Endothelial cell (in vitro differentiated cells): ENCODE data around the gene PTPRT. TPM values are rescaled to one million over a fixed set of nuclear protein-coding genes. Genes with fewer than 3 reads are reported as not detected.

Source experiments
- DNase-seq: peaks from one replicate; pipeline ENCODE4 v3.0.0; 2021; ENCODE audit warnings: low spot score
- H3K27ac Mint-ChIP-seq: one replicate; pipeline ENCODE4 v1.8.0; 2021; ENCODE audit warnings: mixed read lengths, inconsistent platforms; ENCODE audit not compliant: unreplicated experiment
- H3K27me3 Mint-ChIP-seq: one replicate; pipeline ENCODE4 v1.8.0; 2021; ENCODE audit warnings: mild to moderate bottlenecking, moderate library complexity, mixed read lengths, inconsistent platforms; ENCODE audit not compliant: unreplicated experiment
- H3K36me3 Mint-ChIP-seq: one replicate; pipeline ENCODE4 v1.8.0; 2021; ENCODE audit warnings: mild to moderate bottlenecking, low read depth, mixed read lengths, inconsistent platforms; ENCODE audit not compliant: unreplicated experiment
- H3K4me1 Mint-ChIP-seq: one replicate; pipeline ENCODE4 v1.8.0; 2021; ENCODE audit warnings: mild to moderate bottlenecking, mixed read lengths, inconsistent platforms; ENCODE audit not compliant: unreplicated experiment
- H3K4me3 Mint-ChIP-seq: one replicate; pipeline ENCODE4 v1.8.0; 2021; ENCODE audit warnings: mild to moderate bottlenecking, mixed read lengths, inconsistent platforms; ENCODE audit not compliant: unreplicated experiment
- H3K9me3 Mint-ChIP-seq: one replicate; pipeline ENCODE4 v1.8.0; 2021; ENCODE audit warnings: mixed read lengths, inconsistent platforms; ENCODE audit not compliant: unreplicated experiment
- CTCF ChIP-seq: fragments of 200-600 bp; sonication (generic); IDR thresholded peaks from one replicate; pipeline ENCODE4 v1.5.0; 2021; ENCODE audit warnings: antibody characterized with exemption; ENCODE audit not compliant: unreplicated experiment
- total RNA-seq: library from RNA; stranded (reverse); fragmentation: NEBNext Ultra II Directional; extraction: Animal tissue kit (Norgen Biotek cat#: 25700); gene quantifications from one replicate; pipeline ENCODE4 v1.2.1, GENCODE V29; 2021; ENCODE audit not compliant: unreplicated experiment

The PTPRT gene
- total RNA-seq, 1 donor from 2014 or later = 0.10 TPM

DNA sequence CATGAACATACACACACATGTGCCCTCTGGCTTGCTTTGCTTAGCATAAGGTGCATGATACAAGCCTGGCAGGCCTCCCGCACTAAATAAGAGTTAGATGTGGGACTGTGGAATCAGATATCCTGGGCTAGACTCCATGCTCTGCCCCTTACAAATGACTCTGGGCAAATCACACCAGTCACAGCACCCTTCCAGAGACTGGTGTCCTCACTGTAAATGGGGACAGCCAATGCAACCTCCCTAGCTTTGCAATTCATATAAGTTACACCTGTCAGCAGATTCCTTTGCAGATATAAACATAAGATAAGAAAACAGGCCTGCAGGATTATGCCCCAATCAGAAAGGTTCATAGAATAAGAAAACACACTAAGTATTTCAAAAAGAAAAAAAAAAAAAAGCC is 174.1 kb downstream of the PTPRT start:
- Mint-ChIP-seq H3K27ac (no peak overlapping the region), H3K27me3 (peaks cover 8% of the 10 kb centered on the region), H3K4me1 (no peaks in the 10 kb centered on the region), H3K9me3 (peaks cover 27% of the 10 kb centered on the region), H3K36me3 (no peaks in the 10 kb centered on the region), H3K4me3 (no peak overlapping the region)
- no peak for DNase-seq
- TF ChIP-seq CTCF = no peak

DNA sequence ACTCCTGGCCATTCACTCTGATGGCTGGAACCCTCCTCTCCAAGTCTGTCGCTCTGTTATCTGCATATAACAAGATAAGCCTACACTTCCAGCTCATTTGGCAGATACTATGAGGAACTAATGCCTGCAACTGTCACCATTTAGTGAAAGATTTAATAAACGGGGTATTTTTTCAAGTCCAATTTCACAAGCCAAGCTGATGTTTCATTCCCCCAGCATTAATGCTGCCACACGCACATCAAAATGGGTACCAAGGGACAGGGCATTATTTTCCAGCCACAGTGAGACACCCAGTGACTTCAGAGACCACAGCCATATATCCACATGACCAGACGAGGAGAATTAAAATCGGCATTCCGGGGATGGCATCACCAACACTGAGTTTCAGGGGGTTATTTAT is 175.5 kb downstream of the PTPRT start:
- Mint-ChIP-seq H3K27me3 (peaks cover 12% of the 10 kb centered on the region), H3K4me3 (no peak overlapping the region), H3K27ac (no peak overlapping the region), H3K9me3 (peaks cover 36% of the 10 kb centered on the region), H3K4me1 (no peaks in the 10 kb centered on the region), H3K36me3 (no peaks in the 10 kb centered on the region)
- no peak for TF ChIP-seq CTCF
- no peak for DNase-seq

DNA sequence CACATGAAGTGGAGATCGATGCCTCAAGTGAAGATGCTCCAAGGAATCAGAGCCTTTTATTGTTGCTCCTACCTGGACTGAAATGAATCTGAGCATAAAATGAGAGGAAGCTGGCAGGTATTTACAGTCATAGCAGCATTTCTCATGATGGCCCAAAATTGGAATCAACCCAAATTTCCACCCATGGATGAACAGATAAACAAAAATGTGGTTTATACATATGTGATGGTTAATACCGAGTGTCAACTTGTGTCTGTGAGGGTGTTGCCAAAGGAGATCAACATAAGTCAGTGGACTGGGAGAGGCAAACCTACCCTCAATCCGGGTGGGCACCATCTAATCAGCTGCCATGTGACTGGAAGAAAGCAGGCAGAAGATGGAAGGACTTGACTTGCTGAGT is 178.2 kb downstream of the PTPRT start:
- peaks cover 39% of the 10 kb centered on the region for H3K9me3 Mint-ChIP-seq
- H3K4me3 Mint-ChIP-seq = no peak overlapping the region
- TF ChIP-seq CTCF = no peak
- H3K27ac Mint-ChIP-seq = no peak overlapping the region
- no peak for DNase-seq
- peaks cover 13% of the 10 kb centered on the region for H3K27me3 Mint-ChIP-seq
- H3K4me1 Mint-ChIP-seq = no peaks in the 10 kb centered on the region
- H3K36me3 Mint-ChIP-seq = no peaks in the 10 kb centered on the region

- DNase-seq = no peak
- Mint-ChIP-seq H3K36me3 (no peaks in the 10 kb centered on the region), H3K27me3 (peaks cover 11% of the 10 kb centered on the region), H3K9me3 (peaks cover 46% of the 10 kb centered on the region), H3K4me1 (no peaks in the 10 kb centered on the region), H3K27ac (no peak overlapping the region), H3K4me3 (no peak overlapping the region)
- TF ChIP-seq CTCF = no peak
These were observed 180.2 kb downstream of the PTPRT start for GRCh38 chr20:43009532-43009931.

- no peaks in the 10 kb centered on the region for H3K4me1 Mint-ChIP-seq
- no peaks in the 10 kb centered on the region for H3K36me3 Mint-ChIP-seq
- H3K27me3 Mint-ChIP-seq = peaks cover 9% of the 10 kb centered on the region
- DNase-seq = no peak
- peaks cover 39% of the 10 kb centered on the region for H3K9me3 Mint-ChIP-seq
- H3K4me3 Mint-ChIP-seq = no peak overlapping the region
- TF ChIP-seq CTCF = no peak
- no peak overlapping the region for H3K27ac Mint-ChIP-seq
These were observed 182.2 kb downstream of the PTPRT start for GRCh38 chr20:43007525-43007924.
